G401.6 (cell line): ENCODE results near the gene CDC42EP1.
A peak's percentile ranks its signal among the peaks of the same experiment; 100 is the strongest.
"Not testable (repeated sequence)": the region's sequence is repeated elsewhere in the genome, so short reads cannot be mapped to it uniquely, and the experiment has no call there.

Experiments used
- FAIRE-seq: peaks from 2 replicates; lab custom pipeline; 2012; peaks lifted over from hg19 to GRCh38; lab: Jason Lieb, UNC

Gene CDC42EP1

DNA sequence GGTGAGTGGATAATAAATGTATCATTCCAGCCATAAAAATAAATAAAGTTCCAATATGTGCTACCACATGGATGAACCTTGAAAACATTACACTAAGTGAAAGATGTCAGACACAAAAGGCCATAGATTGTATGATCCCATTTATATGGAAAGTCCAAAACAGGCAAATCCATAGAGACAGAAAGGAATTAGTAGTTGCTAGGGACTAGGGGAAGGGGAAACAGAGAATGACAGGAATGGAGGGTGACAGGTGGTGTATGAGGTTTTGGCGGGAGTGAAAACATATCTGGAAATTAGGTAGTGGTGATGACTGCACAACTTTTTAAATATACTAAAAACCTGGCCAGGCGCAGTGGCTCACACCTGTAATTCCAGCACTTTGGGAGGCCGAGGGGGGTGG is 25.8 kb upstream of the CDC42EP1 start:
- no peak for FAIRE-seq

DNA sequence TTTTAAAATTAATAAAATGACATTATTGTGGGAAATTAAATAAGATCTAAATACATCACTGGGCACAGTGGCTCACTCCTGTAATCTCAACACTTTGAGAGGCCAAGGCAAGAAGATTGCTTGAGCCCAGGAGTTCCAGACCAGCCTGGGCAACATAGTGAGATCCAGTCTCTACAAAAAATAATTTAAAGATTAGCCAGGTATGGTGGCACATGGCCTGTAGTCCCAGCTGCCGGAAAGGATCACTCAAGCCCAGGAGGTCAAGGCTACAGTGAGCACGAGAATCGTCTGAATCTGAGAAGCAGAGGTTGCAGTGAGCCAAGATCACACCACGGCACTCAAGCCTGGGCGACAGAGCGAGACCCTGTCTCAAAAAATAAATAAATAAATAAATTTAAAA is 25.1 kb upstream of the CDC42EP1 start:
- FAIRE-seq, result no peak

DNA sequence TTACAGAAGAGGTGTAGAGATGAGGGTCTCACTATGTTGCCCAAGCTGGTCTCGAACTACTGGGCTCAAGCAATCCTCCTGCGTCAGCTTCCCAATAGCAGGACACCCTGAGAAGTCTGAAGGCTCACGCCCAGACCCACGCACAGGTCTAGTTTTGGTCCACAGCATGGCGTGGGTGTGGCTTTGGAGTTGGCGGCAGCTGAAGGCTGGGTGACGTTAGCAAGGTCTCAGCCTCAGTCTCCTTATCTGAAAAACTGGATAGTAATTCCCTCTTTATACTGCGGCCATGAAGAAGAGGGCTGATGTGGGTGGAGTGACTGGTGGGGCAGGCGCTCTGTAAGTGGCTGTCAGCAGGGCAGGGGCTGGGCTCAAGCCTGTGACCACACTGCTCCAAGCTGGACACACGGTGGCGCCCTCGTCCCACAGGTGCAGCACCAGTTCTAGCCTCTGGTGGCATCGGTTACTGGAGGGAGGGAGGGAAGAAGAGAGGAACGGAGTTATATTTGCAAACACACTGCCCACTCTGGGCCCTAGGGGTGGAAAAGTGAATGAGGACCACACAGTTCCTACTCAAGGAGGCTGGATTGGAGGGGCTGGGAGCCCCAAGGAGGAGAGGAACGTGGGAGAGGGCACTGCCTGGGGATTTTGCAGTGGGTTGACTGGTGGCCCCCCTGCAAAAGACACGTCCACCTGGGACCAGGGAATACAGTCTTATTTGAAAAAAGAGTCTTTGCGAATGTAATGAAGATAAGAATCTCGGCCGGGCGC is 21.5 kb upstream of the CDC42EP1 start:
- FAIRE-seq, result peak; percentile 98

DNA sequence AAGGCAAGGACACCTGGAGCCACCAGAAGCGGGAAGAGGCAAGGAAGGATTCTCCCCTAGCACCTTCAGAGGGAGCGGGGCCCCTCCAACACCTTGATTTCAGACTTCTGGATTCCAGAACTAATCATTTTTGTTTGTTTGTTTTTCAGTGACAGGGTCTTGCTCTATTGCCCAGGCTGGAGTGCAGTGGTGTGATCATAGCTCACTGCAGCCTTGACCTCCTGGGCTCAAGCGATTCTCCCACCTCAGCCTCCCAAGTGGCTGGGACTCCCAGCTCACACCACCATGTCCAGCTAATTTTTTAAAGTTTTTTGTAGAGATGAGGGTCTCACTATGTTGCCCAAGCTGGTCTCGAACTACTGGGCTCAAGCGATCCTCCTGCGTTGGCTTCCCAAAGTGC is 20.5 kb upstream of the CDC42EP1 start:
- FAIRE-seq, result not testable (repeated sequence)

DNA sequence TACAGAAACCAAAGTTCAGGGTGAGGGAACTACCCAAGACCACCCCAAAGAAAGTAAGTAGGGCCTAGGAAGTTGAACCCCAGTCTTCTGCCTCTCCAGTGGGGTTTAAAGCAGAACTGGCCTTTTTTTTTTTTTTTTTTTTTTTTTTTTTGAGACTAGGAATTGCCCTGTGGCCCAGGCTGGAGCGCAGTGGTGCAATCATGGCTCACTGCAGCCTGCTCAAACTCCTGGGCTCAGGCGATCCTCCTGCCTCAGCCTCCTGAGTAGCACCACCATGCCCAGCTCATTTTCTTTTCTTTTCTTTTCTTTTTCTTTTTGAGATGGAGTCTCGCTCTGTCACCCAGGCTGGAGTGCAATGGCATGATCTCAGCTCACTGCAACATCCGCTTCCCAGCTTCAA is 17.9 kb upstream of the CDC42EP1 start:
- FAIRE-seq, result not testable (repeated sequence)

DNA sequence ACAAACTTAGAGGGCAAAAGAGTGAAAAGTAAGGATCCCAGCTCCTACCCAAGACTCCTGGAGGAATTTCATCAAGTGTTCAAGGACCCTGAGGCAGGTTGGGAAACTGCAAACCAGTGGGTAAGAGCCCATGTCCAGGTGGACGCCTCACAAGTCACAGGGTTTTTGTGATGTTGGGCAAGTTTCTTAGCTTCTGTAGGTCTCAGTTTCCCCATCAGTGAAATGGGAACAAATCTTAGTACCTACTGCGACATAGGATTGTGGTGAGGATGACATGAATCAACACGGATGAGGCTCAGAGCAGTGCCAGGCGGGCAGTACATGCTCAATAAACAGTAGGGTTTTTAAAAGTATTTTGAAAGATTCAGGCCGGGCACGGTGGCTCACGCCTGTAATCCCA is 17.3 kb upstream of the CDC42EP1 start:
- FAIRE-seq, result no peak

DNA sequence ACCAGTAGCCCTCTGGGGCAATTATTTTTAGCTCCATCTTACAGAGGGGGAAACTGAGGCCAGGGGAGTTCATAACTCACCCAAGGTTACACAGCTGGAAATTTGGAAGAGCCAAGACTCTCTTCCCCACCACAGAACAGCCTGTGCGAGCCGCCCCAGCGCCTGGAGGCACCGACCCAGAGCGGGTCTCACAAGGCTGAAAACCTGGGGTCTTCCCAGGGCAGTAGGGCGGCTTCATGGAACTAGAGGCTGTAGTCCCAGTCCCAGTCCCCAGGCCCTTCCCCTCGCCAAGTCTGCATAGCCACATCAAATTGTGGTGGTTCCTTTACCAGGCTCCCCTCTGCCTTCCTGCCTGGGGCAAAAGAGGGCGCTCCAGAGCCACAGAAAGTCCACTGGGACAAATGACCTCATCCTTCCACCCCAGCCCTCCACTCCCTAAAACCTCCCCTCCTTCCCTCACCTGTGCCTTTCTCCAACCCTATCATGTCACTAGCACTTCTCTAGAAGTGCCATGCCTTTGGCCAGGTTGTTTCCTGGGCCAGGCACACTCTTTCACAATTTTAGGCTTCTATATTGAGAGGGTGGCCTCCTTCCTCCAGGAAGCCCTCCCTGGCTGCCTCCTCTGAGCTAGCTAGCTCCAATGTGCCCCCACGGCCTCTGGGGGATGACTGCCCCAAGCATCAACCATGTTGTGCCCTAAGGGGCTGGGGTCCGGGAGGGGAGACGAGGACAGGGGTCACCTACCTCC is 15.2 kb upstream of the CDC42EP1 start:
- peak; percentile 89 for FAIRE-seq

DNA sequence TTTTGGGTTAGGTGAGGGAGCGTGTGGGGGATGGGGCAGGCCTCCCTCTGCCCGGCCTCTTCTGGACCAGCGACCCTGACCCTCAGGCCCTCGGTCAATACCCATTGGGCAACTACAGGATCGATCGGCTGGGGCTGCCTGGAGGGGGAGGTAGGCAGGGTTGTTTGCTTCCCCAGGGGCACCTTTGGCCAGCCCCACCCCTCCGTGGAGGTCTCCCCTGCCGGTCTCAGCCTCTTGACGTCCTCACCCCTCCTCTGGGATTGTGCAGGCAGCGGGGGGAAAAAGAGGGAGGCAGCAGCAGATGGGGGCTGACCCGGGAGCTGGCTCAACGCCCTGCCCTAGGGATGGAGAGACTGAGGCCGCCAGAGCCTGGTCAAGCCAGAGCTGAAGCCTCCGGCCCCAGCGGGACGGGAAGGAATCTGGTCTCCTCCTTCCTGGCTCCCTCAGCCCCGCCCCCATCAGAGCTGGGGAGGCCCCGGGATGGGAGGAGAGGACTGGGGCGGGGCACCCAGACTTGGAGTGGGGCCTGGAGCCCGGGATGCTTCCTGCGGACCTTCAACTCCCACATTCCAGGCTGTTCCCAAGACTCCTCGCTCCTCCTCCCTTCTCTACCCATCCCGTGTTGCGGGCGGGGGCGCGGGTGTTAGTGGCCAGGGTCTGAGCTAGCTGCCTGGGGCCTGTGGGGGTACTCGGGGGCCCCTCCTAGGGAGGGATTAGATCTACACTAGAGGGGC is 14.4 kb upstream of the CDC42EP1 start:
- FAIRE-seq, result peak; percentile 98

DNA sequence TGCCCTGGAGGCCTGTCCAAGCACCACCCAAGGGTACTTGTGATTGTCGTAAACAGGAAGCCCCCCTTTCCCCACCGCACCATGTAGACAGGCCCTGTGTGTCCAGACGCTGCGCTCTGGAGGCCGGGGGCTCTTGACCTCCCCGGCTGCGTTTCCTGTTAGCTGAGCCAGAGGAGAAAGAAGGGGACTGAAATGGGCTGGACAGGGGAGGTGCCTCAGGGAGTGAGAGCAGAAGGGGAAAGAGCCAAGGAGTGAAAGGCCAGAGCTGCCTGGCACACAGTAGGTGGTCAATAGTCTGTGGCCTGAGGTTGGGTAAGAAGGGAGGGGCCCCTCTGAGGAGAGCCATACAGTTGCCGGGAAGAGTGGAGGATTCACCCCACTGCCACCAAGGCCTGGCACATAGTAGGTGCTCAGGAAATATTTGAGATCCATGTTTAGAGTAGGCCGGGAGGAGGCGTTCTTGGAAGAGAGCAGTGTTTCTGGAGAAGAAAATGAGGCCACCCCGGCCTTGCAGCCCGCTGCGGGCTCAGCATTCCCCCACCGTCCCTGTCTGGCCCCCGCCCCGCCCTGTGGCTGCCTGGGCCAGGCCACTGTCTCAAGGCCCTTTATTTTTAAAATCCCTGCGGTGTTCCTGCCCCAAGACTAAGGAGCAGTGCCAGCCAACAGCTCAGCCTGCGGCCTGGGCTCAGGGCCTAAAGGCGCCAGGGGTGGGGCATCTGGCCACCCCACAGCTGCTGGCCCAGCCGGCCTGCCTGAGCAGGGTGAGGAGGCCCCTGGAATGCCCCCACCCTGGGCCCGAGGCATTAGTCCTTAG is 13.6 kb upstream of the CDC42EP1 start:
- peak; percentile 42 for FAIRE-seq

DNA sequence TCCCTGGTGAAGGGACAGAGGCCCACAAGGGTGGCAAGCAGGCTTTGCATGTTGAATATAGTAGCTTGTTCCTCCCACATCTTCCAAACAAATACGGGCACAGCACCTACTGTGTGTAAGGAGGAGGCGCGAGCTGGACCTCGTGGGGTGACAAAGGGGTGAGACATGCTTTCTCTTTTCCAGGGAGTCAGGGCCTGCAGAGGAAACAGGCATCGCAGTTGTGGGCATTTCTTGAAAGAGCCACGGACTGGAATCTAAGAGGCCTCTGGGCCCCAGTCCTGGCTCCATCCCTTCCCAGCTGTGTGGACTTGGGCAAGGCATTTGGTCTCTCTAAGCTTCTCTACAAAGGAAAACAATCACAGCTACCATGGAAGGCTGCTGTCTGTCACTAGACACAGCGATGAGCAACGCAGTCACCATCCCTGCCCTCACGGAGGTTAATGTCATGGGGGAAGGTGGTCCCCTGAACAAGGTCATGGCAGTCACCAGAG is 13.0 kb upstream of the CDC42EP1 start:
- no peak for FAIRE-seq

DNA sequence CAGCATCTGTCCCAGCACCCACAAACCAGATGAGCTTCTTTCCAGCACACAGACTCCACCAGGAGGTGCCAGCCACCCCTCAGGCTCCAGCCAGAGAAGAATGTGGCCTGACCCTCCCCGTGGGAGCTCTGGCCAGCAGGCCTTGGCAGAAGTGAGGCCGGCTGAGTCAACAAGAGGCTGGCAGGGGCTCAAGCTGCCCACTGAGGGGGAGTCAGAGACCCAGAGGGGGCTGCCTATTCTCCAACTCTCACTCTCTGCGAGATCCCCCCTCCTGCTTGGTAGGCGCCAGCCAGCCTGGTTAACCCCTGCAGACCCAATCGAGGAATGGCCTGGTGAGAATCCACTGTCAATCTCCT is 10.6 kb upstream of the CDC42EP1 start:
- FAIRE-seq, result no peak

DNA sequence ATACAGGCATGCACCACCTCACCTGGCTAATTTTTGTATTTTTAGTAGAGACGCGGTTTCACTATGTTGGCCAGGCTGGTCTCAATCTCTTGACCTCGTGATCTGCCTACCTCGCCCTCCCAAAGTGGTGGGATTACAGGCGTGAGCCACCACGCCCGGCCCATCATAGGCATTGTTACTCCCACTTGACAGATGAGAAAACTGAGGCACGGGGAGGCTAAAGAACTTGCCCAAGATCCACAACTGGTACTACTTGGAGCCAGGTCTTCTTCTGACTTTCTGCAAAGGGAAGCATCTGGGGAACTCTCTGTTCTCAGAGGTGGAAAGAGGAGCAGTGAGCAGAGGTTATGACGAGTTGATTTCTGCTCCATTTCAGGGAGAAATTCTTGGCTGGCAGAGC is 9.4 kb upstream of the CDC42EP1 start:
- not testable (repeated sequence) for FAIRE-seq

DNA sequence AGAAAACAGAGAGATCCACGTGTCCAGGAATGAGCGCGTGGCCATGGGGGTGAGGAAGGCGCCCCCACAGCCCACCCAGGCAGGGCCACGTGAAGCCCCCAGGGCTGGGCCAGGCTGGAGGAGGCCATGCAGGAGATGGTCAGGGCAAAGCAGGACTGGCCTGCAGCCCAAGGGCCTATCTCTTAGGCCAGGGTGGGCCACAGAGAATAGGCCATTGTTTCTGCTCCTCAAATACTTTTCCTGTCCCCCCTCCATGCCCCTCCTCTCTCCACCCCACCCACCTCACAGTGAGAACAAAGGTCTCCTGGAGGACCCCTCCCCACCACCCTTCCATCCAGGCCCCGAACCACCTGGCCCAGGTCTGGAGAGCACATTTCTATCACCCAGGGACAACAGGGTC is 8.3 kb upstream of the CDC42EP1 start:
- no peak for FAIRE-seq

DNA sequence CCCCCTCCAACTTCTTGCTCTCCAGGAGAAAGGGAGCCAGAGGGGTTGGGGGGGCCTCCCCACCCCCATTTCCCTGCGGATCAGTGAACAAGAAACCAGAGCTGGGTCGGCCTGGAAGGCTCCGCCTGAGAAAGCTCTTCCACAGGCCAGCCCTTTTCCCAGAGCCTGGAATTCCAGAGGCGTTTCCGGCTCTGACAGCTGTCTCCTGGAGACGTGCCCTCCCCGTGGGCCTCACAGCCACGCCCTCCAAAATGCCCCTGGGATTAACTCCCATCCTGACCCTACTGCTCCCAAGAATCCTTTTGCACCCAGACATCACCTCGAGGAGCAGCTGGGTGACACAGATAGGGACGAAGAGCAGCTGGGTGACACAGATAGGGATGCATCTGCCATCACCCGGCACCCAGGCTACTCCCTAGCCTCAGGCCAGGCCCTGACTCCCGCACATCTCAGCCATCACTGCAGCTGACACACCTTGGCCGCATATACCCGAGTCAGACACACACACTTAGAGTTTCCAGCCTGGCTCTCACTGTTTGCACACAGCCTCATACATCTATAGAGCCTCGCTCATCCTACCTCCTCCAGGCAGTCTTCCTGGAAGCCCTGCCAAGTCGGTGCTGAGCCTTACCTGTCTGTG is 7.6 kb upstream of the CDC42EP1 start:
- FAIRE-seq, result no peak

DNA sequence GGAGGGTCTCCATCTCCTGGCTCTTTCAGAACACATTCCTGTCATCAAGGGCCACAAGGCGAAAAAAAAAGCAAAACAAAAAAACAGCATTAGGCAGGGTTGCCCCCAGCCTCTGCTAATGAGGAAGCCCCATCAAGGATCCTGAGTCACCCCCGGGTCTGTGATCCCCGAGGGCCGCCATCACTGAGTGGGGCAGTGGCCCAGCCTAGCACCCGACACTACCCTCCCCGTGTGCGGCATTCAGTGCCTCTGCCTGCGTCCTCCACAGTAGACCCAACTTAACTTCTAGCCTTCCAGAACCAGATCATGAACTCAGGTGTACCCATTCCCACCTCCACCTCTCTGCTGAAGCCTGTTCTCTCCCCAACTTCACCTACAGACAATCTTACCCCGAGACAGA is 6.6 kb upstream of the CDC42EP1 start:
- FAIRE-seq, result no peak

DNA sequence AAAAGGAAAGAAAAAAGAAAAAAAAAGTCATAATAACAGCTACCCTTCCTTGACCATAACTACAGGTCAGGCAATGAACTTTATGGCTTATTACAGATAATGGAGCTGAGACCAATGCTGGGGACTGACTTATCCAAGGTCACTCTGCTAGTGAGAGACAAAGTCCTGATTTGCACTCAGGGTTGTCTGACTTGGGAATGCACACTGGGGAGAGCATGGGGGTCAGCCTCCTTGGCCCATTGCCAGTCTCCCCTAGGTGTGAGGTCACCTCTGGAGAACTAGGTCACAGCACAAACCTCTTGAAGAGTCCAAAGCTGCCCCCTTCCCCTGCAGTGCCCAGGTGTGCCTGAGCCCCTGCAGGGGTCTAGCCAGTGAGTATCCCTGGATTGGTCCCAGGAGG is 5.3 kb upstream of the CDC42EP1 start:
- no peak for FAIRE-seq

DNA sequence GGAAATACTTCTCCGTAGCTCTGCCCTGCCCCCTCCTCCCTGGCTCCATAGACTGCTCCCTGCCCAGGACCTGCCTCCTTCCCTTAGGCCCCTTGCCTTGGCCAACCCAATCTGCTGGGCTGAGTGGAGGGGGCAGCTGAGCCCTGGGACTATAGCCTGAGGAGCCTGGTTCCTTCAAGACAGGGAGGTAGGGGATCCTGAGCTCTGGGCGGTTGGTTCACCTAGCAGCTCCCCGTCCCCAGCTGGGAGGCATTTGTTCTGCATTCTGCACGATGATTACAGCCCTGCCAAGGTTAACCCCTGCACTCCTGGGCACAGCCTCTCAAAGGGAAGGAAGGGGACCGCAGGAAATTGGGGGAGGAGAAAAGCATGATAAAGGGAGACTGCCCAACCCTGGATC is 3.6 kb upstream of the CDC42EP1 start:
- peak; percentile 30 for FAIRE-seq

DNA sequence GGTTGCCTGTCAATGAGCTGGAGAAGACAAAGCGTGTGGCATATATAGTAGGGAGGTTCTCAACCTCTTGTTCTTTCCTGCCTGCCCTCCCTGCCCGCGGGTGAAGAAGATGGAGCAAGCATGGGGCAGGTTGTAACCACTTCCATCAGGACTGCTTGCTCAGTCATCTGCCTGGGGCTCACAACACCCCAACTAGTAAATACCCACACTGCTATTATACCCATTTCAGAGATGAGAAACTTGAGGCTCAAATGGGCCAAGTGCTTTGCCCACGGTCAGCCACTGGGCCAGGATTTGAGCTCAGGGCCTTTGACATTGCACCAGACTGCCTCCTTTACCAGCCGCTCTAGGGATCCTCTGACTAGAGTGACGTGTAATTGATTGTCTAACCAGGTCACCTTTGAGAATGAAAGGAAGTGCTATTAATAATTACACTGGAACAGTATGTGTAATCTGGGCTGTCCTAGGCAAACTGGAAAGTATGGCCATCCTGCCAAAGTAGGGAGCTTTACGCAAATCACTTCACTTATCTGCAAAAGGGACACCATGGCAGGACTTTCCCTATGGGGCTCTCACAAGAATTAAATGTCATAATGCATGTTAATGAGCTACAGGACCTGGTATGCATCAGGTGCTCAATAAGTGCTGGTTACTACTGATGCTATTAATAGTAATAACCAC is 2.8 kb upstream of the CDC42EP1 start:
- FAIRE-seq, result no peak

DNA sequence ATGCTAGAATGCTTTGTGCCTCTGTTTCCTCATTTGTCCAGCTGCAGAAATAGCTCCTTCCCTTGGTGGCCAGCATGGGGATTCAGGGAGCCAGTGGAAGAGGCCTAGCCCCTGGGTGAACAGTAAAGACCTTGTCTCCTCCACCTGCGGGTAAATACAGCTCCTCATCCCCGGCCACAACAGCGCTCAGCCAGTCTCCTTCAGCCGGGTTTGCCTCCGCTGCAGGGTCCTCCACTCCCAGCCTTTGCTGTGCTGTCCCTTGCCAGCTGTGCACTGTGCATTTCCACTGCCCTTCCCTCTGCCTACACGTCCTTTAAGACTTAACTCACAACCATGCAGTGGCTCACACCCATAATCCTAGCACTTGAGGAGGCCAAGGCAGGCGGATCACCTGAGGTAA is 1.5 kb upstream of the CDC42EP1 start:
- FAIRE-seq, result no peak

DNA sequence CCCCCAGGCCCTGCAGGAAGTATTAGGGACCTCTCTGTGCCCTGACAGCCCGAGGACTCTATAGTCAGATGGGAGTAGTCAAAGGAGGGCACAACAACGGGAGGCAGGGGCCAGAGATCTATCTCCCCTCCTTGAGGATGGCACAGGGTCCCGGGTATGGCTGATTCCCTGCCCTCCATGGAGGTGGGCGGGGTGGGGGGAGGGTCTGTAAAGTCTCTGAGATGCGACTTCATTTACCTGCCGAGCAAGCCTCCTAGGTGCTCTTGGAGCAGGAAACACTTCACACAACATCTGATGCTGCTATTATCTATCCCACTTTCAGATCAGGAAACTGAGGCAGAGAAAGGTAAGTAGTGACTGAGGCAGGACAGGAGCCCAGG is 769 bp upstream of the CDC42EP1 start:
- FAIRE-seq, result no peak

DNA sequence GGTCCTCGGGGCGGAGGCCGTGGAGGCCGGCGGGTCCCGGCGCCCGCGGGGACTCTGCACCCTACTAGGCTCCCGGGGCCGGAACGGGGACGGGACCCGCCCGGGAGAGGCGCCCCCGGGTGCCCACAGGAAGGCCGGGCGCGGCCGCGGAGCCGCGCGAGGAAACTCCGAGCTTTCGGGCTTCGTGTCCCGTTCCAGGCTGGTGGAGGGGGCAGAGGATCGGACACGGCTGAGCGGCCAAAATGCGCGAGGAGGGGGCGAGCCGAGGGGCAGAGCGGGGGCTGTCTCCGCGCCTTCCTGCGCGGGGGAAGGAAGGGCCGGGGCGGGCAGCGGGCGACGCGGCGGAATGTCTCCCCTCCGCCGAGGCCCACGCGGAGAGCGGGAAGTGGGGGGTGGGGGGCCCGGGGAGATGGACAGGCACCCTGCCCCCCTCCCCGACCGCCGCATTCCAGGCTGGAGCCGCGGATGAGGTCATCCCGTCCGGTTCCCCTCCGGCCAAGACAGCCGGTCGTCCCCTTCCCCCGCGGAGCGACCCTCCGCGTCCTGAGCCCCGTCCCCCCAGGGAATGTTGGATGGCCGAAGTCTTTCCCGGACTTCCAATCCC is 430 bp downstream of the CDC42EP1 start:
- FAIRE-seq, result no peak
